Activated CD4-positive, alpha-beta T cell treated with anti-CD3 and anti-CD28 coated beads for 36 hours (primary cell): ENCODE results near the gene CFAP90. TPM values are rescaled to one million over a fixed set of nuclear protein-coding genes. Genes with fewer than 3 reads are reported as not detected.

Experiments used
- ATAC-seq: fragments of 200-7000 bp; cut with Tn5 transposase; one replicate; pipeline ENCODE4 v1.10.0; 2021; ENCODE audit warnings: mild to moderate bottlenecking, moderate library complexity
- CTCF ChIA-PET: fragments of 350-600 bp; sonication (Branson Sonifier 250); formaldehyde crosslinking; loops from one replicate; lab custom pipeline; 2021; ENCODE audit warnings: antibody characterized with exemption; lab: Charles Lee
- POLR2A ChIA-PET: fragments of 350-600 bp; sonication (Branson Sonifier 250); formaldehyde crosslinking; loops from one replicate; lab custom pipeline; 2021; ENCODE audit warnings: antibody characterized with exemption, inconsistent platforms; lab: Charles Lee
- DNase-seq: peaks from one replicate; pipeline ENCODE4 v3.0.0-alpha.2; 2020
- H3K27ac Mint-ChIP-seq: one replicate; pipeline ENCODE4 v1.8.0; 2021; ENCODE audit warnings: mixed read lengths
- H3K27me3 Mint-ChIP-seq: one replicate; pipeline ENCODE4 v1.8.0; 2021; ENCODE audit warnings: mixed read lengths
- H3K36me3 Mint-ChIP-seq: one replicate; pipeline ENCODE4 v1.8.0; 2021; ENCODE audit warnings: low read depth, mixed read lengths
- H3K4me1 Mint-ChIP-seq: one replicate; pipeline ENCODE4 v1.8.0; 2021; ENCODE audit warnings: mixed read lengths
- H3K4me3 Mint-ChIP-seq: one replicate; pipeline ENCODE4 v1.8.0; 2021; ENCODE audit warnings: mild to moderate bottlenecking, moderate library complexity, mixed read lengths
- H3K9me3 Mint-ChIP-seq: one replicate; pipeline ENCODE4 v1.8.0; 2021; ENCODE audit warnings: low read depth, mixed read lengths
- intact Hi-C, 2 experiments: fragments of 100-400 bp; cut with DNase I in 1 of 2; cut with micrococcal nuclease in 1 of 2; formaldehyde crosslinking; loops; one replicate each; pipeline versions ENCODE4 v1.14.2 to v1.15.1; 2022 to 2024; cut with DNase I, micrococcal nuclease
- total RNA-seq, 2 experiments: library from RNA; stranded (reverse); gene quantifications; one replicate each; pipeline ENCODE4 v1.2.3, GENCODE V29; 2021

The CFAP90 gene
- total RNA-seq, 2 experiments from 2014 or later, result not detected

- ATAC-seq, result peak; percentile 72
- DNase-seq, result peak; percentile 29
- CTCF ChIA-PET, result interaction anchor here (0.9 to 1.9 kb wide), 2 partner anchors 9 to 18 kb away, joined by 4 to 11 read pairs; no protein-coding TSS in a partner anchor
- Mint-ChIP-seq H3K4me3 (peak overlapping the region; percentile 6), H3K27me3 (no peaks in the 10 kb centered on the region), H3K4me1 (peaks cover 55% of the 10 kb centered on the region), H3K36me3 (peaks cover 72% of the 10 kb centered on the region), H3K9me3 (no peaks in the 10 kb centered on the region), H3K27ac (peak overlapping the region; percentile 83)
- POLR2A ChIA-PET, result interaction anchor here (1.0 kb wide), 1 partner anchor 10 kb away, joined by 4 read pairs; the partner anchor contains the start of genes FASTKD3 and MTRR
- intact Hi-C loops, result loop anchor here (1.0 kb wide), 3 partner anchors 9 to 1050 kb away; partner anchors contain the start of genes FASTKD3 (in 2 of the 2) and MTRR (in 2 of the 2)
Observed at GRCh38 chr5:7878381-7878873, 27.5 kb upstream of the CFAP90 start.

GRCh38 chr5:7877851-7878250 lies 26.9 kb upstream of the CFAP90 start:
- intact Hi-C loops, result loop anchor here (1.0 kb wide), 3 partner anchors 9 to 1050 kb away; partner anchors contain the start of genes FASTKD3 (in 2 of the 2) and MTRR (in 2 of the 2)
- no peaks in the 10 kb centered on the region for H3K9me3 Mint-ChIP-seq
- H3K4me1 Mint-ChIP-seq, result peaks cover 60% of the 10 kb centered on the region
- H3K27ac Mint-ChIP-seq, result peak overlapping the region; percentile 83
- H3K27me3 Mint-ChIP-seq, result no peaks in the 10 kb centered on the region
- H3K36me3 Mint-ChIP-seq, result peaks cover 70% of the 10 kb centered on the region
- no peak for ATAC-seq
- no peak for DNase-seq
- ChIA-PET POLR2A (interaction anchor here (1.0 kb wide), 1 partner anchor 9 kb away, joined by 4 read pairs; the partner anchor contains the start of genes FASTKD3 and MTRR), CTCF (interaction anchor here (0.9 to 1.9 kb wide), 2 partner anchors 9 to 19 kb away, joined by 4 to 11 read pairs; no protein-coding TSS in a partner anchor)
- peak overlapping the region; percentile 6 for H3K4me3 Mint-ChIP-seq

GRCh38 chr5:7876867-7877266 lies 25.9 kb upstream of the CFAP90 start:
- H3K27ac Mint-ChIP-seq, result no peak overlapping the region
- DNase-seq (peak; percentile 57), ATAC-seq (peak; percentile 77)
- H3K27me3 Mint-ChIP-seq, result no peaks in the 10 kb centered on the region
- intact Hi-C loops, result no loop called here
- no peak overlapping the region for H3K4me3 Mint-ChIP-seq
- H3K4me1 Mint-ChIP-seq, result peaks cover 67% of the 10 kb centered on the region
- CTCF ChIA-PET, result interaction anchor here (0.5 to 1.8 kb wide), 4 partner anchors 9 to 1031 kb away, joined by 3 to 6 read pairs (median 4); no protein-coding TSS in a partner anchor
- no peaks in the 10 kb centered on the region for H3K9me3 Mint-ChIP-seq
- H3K36me3 Mint-ChIP-seq, result peaks cover 75% of the 10 kb centered on the region
- POLR2A ChIA-PET, result interaction anchor here (0.5 to 1.0 kb wide), 2 partner anchors 8 to 10 kb away, joined by 3 read pairs; partner anchors contain the start of genes FASTKD3 and MTRR

- no peak overlapping the region for H3K27ac Mint-ChIP-seq
- ChIA-PET CTCF (interaction anchor here (1.0 kb wide), 1 partner anchor 13 kb away, joined by 3 read pairs; no protein-coding TSS in a partner anchor), POLR2A (no interaction called here)
- peaks cover 75% of the 10 kb centered on the region for H3K4me1 Mint-ChIP-seq
- no peaks in the 10 kb centered on the region for H3K9me3 Mint-ChIP-seq
- no peak overlapping the region for H3K4me3 Mint-ChIP-seq
- DNase-seq (no peak), ATAC-seq (no peak)
- intact Hi-C loops, result no loop called here
- H3K36me3 Mint-ChIP-seq, result peaks cover 71% of the 10 kb centered on the region
- no peaks in the 10 kb centered on the region for H3K27me3 Mint-ChIP-seq
Observed at GRCh38 chr5:7875151-7875550, 24.2 kb upstream of the CFAP90 start.

- H3K9me3 Mint-ChIP-seq, result no peaks in the 10 kb centered on the region
- DNase-seq (no peak), ATAC-seq (no peak)
- ChIA-PET CTCF (interaction anchor here (1.0 kb wide), 1 partner anchor 14 kb away, joined by 3 read pairs; no protein-coding TSS in a partner anchor), POLR2A (no interaction called here)
- peaks cover 78% of the 10 kb centered on the region for H3K4me1 Mint-ChIP-seq
- H3K4me3 Mint-ChIP-seq, result no peak overlapping the region
- peaks cover 71% of the 10 kb centered on the region for H3K36me3 Mint-ChIP-seq
- intact Hi-C loops, result no loop called here
- no peak overlapping the region for H3K27ac Mint-ChIP-seq
- H3K27me3 Mint-ChIP-seq, result no peaks in the 10 kb centered on the region
Observed at GRCh38 chr5:7874639-7875038, 23.7 kb upstream of the CFAP90 start.

GRCh38 chr5:7873216-7873615 lies 22.3 kb upstream of the CFAP90 start:
- Mint-ChIP-seq H3K4me3 (peak overlapping the region; percentile 48), H3K36me3 (peaks cover 60% of the 10 kb centered on the region), H3K27ac (peak overlapping the region; percentile 55), H3K4me1 (peaks cover 69% of the 10 kb centered on the region), H3K27me3 (no peaks in the 10 kb centered on the region), H3K9me3 (no peaks in the 10 kb centered on the region)
- ChIA-PET CTCF (interaction anchor here (1.7 to 2.2 kb wide), 3 partner anchors 14 to 16 kb away, joined by 5 to 10 read pairs (median 8); no protein-coding TSS in a partner anchor), POLR2A (no interaction called here)
- peak; percentile 5 for ATAC-seq
- intact Hi-C loops, result no loop called here
- peak; percentile 47 for DNase-seq

- H3K4me3 Mint-ChIP-seq, result peak overlapping the region; percentile 48
- H3K27ac Mint-ChIP-seq, result peak overlapping the region; percentile 55
- no peaks in the 10 kb centered on the region for H3K9me3 Mint-ChIP-seq
- POLR2A ChIA-PET, result interaction anchor here (0.6 kb wide), 1 partner anchor 1113 kb away, joined by 3 read pairs; no protein-coding TSS in a partner anchor
- ATAC-seq, result no peak
- no peaks in the 10 kb centered on the region for H3K27me3 Mint-ChIP-seq
- peaks cover 66% of the 10 kb centered on the region for H3K4me1 Mint-ChIP-seq
- DNase-seq, result no peak
- peaks cover 54% of the 10 kb centered on the region for H3K36me3 Mint-ChIP-seq
- CTCF ChIA-PET, result interaction anchor here (0.7 to 2.2 kb wide), 4 partner anchors 12 to 16 kb away, joined by 3 to 10 read pairs (median 6); no protein-coding TSS in a partner anchor
- intact Hi-C loops, result no loop called here
Observed at GRCh38 chr5:7872517-7873130, 21.7 kb upstream of the CFAP90 start.

GRCh38 chr5:7871653-7872052 lies 20.7 kb upstream of the CFAP90 start:
- Mint-ChIP-seq H3K27ac (peak overlapping the region; percentile 41), H3K4me3 (no peak overlapping the region), H3K27me3 (no peaks in the 10 kb centered on the region), H3K4me1 (peaks cover 67% of the 10 kb centered on the region), H3K9me3 (no peaks in the 10 kb centered on the region), H3K36me3 (peaks cover 51% of the 10 kb centered on the region)
- intact Hi-C loops, result no loop called here
- ChIA-PET POLR2A (interaction anchor here (0.6 kb wide), 1 partner anchor 1112 kb away, joined by 3 read pairs; no protein-coding TSS in a partner anchor), CTCF (interaction anchor here (0.6 to 2.2 kb wide), 4 partner anchors 13 to 949 kb away, joined by 4 to 10 read pairs (median 6); no protein-coding TSS in a partner anchor)
- ATAC-seq (no peak), DNase-seq (no peak)

- H3K9me3 Mint-ChIP-seq, result no peaks in the 10 kb centered on the region
- CTCF ChIA-PET, result interaction anchor here (0.6 to 5.0 kb wide), 5 partner anchors 9 to 18 kb away, joined by 3 to 21 read pairs (median 6); no protein-coding TSS in a partner anchor
- peak; percentile 61 for DNase-seq
- POLR2A ChIA-PET, result interaction anchor here (0.5 to 1.7 kb wide), 4 partner anchors 7 to 19 kb away, joined by 3 to 9 read pairs (median 4); partner anchors contain the start of gene CFAP90
- peaks cover 71% of the 10 kb centered on the region for H3K4me1 Mint-ChIP-seq
- peak overlapping the region; percentile 94 for H3K4me3 Mint-ChIP-seq
- H3K27me3 Mint-ChIP-seq, result no peaks in the 10 kb centered on the region
- intact Hi-C loops, result loop anchor here (1.0 to 10.0 kb wide), 10 partner anchors 9 to 1492 kb away; partner anchors contain the start of genes NSUN2 (in 2 of the 2), SRD5A1 (in 2 of the 2), TENT4A (in 2 of the 2) and CFAP90 (in 1 of the 2)
- peaks cover 42% of the 10 kb centered on the region for H3K36me3 Mint-ChIP-seq
- ATAC-seq, result peak; percentile 27
- peak overlapping the region; percentile 90 for H3K27ac Mint-ChIP-seq
Observed at GRCh38 chr5:7869474-7870136, 18.7 kb upstream of the CFAP90 start.

GRCh38 chr5:7868773-7869473 lies 18.0 kb upstream of the CFAP90 start, which contains the start of the genes FASTKD3 and MTRR:
Gene FASTKD3, minus strand, starts transcription at chr5:7869031. Its CDS starts 948 bp downstream, at chr5:7868083.
Gene MTRR, plus strand, starts transcription at chr5:7869148. Its CDS starts 1,647 bp downstream, at chr5:7870795.
- Mint-ChIP-seq H3K9me3 (no peaks in the 10 kb centered on the region), H3K36me3 (peaks cover 40% of the 10 kb centered on the region), H3K27ac (peak within 1 kb of the TSS; percentile 95), H3K27me3 (no peaks in the 10 kb centered on the region), H3K4me3 (peak within 1 kb of the TSS; percentile 94), H3K4me1 (peaks cover 68% of the 10 kb centered on the region)
- POLR2A ChIA-PET, result interaction anchor here (0.5 to 1.7 kb wide), 6 partner anchors 8 to 18 kb away, joined by 3 to 9 read pairs (median 4); partner anchors contain the start of gene CFAP90
- ATAC-seq, result peak; percentile 99
- CTCF ChIA-PET, result interaction anchor here (0.6 to 5.0 kb wide), 4 partner anchors 9 to 18 kb away, joined by 3 to 21 read pairs (median 6); no protein-coding TSS in a partner anchor
- DNase-seq, result peak; percentile 93
- intact Hi-C loops, result loop anchor here (1.0 to 10.0 kb wide), 10 partner anchors 9 to 1492 kb away; partner anchors contain the start of genes NSUN2 (in 2 of the 2), SRD5A1 (in 2 of the 2), TENT4A (in 2 of the 2) and CFAP90 (in 1 of the 2)
